HG03565 (cell line): ENCODE results near the gene C3orf49.

ENCODE experiments used
- ATAC-seq: cut with Tn5 transposase; IDR thresholded peaks from one replicate; pipeline ENCODE4 v1.9.1; 2021; ENCODE audit warnings: mild to moderate bottlenecking, moderate library complexity; ENCODE audit not compliant: unreplicated experiment

Gene C3orf49

GRCh38 chr3:63819151-63819398 is at the start of gene C3orf49:
Gene C3orf49 (plus strand): TSS chr3:63819299. CDS start chr3:63819472, 173 bp downstream.
- ATAC-seq: no peak

GRCh38 chr3:63774781-63775180 is 44.3 kb upstream of the C3orf49 start:
- no peak for ATAC-seq

GRCh38 chr3:63779227-63779626 is 39.9 kb upstream of the C3orf49 start:
- no peak for ATAC-seq

GRCh38 chr3:63791974-63792373 is 27.1 kb upstream of the C3orf49 start:
- no peak for ATAC-seq

- no peak for ATAC-seq
Measured at GRCh38 chr3:63795438-63795837, 23.7 kb upstream of the C3orf49 start.

- ATAC-seq: no peak
Measured at GRCh38 chr3:63798544-63798943, 20.6 kb upstream of the C3orf49 start.

GRCh38 chr3:63798949-63799348 is 20.1 kb upstream of the C3orf49 start:
- ATAC-seq: no peak

GRCh38 chr3:63800097-63800496 is 19.0 kb upstream of the C3orf49 start:
- no peak for ATAC-seq

GRCh38 chr3:63803911-63804310 is 15.2 kb upstream of the C3orf49 start:
- ATAC-seq: no peak

GRCh38 chr3:63807961-63808565 is 11.0 kb upstream of the C3orf49 start:
- ATAC-seq: no peak

GRCh38 chr3:63808633-63809032 is 10.5 kb upstream of the C3orf49 start:
- ATAC-seq: no peak

- ATAC-seq: no peak
Measured at GRCh38 chr3:63809607-63810006, 9.5 kb upstream of the C3orf49 start.

- no peak for ATAC-seq
Measured at GRCh38 chr3:63814237-63814636, 4.9 kb upstream of the C3orf49 start.

GRCh38 chr3:63817225-63817624 is 1.9 kb upstream of the C3orf49 start:
- no peak for ATAC-seq

GRCh38 chr3:63818282-63819150 is 583 bp upstream of the C3orf49 start:
- no peak for ATAC-seq

GRCh38 chr3:63824309-63824708 is 5.2 kb downstream of the C3orf49 start:
- ATAC-seq: no peak

GRCh38 chr3:63830526-63830925 is 11.4 kb downstream of the C3orf49 start:
- no peak for ATAC-seq

GRCh38 chr3:63832395-63832794 is 13.3 kb downstream of the C3orf49 start:
- no peak for ATAC-seq

GRCh38 chr3:63841704-63842103 is 22.6 kb downstream of the C3orf49 start:
- no peak for ATAC-seq

- ATAC-seq: no peak
Measured at GRCh38 chr3:63842127-63842526, 23.0 kb downstream of the C3orf49 start.

- no peak for ATAC-seq
Measured at GRCh38 chr3:63845215-63845614, 26.1 kb downstream of the C3orf49 start.

GRCh38 chr3:63847718-63848450 is 28.8 kb downstream of the C3orf49 start:
- no peak for ATAC-seq
